Heart right ventricle (tissue), 16 donors: ENCODE measurements around the gene RBFOX2. TPM values are rescaled to one million over a fixed set of nuclear protein-coding genes. Genes with fewer than 3 reads are reported as not detected.

Experiments used
- ATAC-seq, 8 donors: fragments of 200-7000 bp; cut with Tn5 transposase; one replicate each; pipeline ENCODE4 v1.9.1; 2020; ENCODE audit warnings: mild to moderate bottlenecking in 8 of 8, moderate library complexity in 8 of 8, moderate number of reproducible peaks in 1 of 8
- DNase-seq, 2 donors: peaks; one replicate each; pipeline ENCODE4 v3.0.0-alpha.2; 2020
- H3K27ac ChIP-seq, 10 donors: fragments of 200-600 bp; sonication (generic) in 2 of 10; one replicate each; pipeline versions ENCODE4 v1.5.0 to v1.8.0; 2020 to 2022; ENCODE audit warnings: mild to moderate bottlenecking in 3 of 10
- H3K27me3 ChIP-seq, 7 donors: fragments of 200-600 bp; one replicate each; pipeline ENCODE4 v1.8.0; 2021 to 2022; ENCODE audit warnings: mild to moderate bottlenecking in 2 of 7
- H3K36me3 ChIP-seq, 9 donors: fragments of 200-600 bp; sonication (generic) in 1 of 9; one replicate each; pipeline versions ENCODE4 v1.5.0 to v1.8.0; 2020 to 2022; ENCODE audit warnings: mild to moderate bottlenecking in 2 of 9
- H3K4me1 ChIP-seq, 9 donors: fragments of 200-600 bp; sonication (generic) in 1 of 9; one replicate each; pipeline versions ENCODE4 v1.5.0 to v1.8.0; 2020 to 2022; ENCODE audit warnings: mild to moderate bottlenecking in 4 of 9
- H3K4me3 ChIP-seq, 10 donors: fragments of 200-600 bp; sonication (generic) in 2 of 10; one replicate each; pipeline versions ENCODE4 v1.5.0 to v1.8.0; 2020 to 2022; ENCODE audit warnings: mild to moderate bottlenecking in 7 of 10, moderate library complexity in 2 of 10
- H3K9me3 ChIP-seq, 11 donors: fragments of 200-600 bp in 10 of 11; sonication (generic) in 2 of 11; one replicate each; pipeline versions ENCODE4 v1.5.0 to v1.8.0; 2013 to 2022; ENCODE audit warnings: mild to moderate bottlenecking in 2 of 11, control low read depth in 1 of 11, moderate library complexity in 1 of 11
- CTCF ChIP-seq, 9 donors: fragments of 200-600 bp; sonication (generic) in 2 of 9; IDR thresholded peaks; one replicate each; pipeline versions ENCODE4 v1.5.0 to v1.8.0; 2021 to 2022; ENCODE audit warnings: antibody characterized with exemption in 9 of 9, mild to moderate bottlenecking in 5 of 9, moderate library complexity in 1 of 9
- WGBS, 2 donors: extraction: QIAGEN DNeasy Blood & Tissue Kit; methylation state at CpG; one replicate each; pipeline ENCODE4 v1.1.7; 2013; ENCODE audit warnings: inconsistent platforms in 1 of 2; 5-methylcytosine and 5-hydroxymethylcytosine counted together
- intact Hi-C, 10 donors: fragments of 100-400 bp; cut with DNase I; formaldehyde crosslinking; loops; one replicate each; pipeline versions ENCODE4 v1.11.1 to v1.14.2; 2022
- polyA plus RNA-seq, 2 donors: library from polyadenylated mRNA; stranded (reverse); fragments of 200-250 nt; gene quantifications; one replicate each; pipeline ENCODE4 v1.2.3, GENCODE V29; 2013
- total RNA-seq, 10 donors: library from RNA; stranded (reverse); fragmentation: NEBNext Ultra II Directional in 3 of 10; extraction: Animal tissue kit (Norgen Biotek cat#: 25700) in 3 of 10; gene quantifications; one replicate each; pipeline versions ENCODE4 v1.2.1 to v1.2.4, GENCODE V29; 2021 to 2023
- donor health status: Arrhythmogenic right ventricular cardiomyopathy.
- donor health status: ischemic (EF 13 %, LVEDD 7.1; RV severe dilation, severe dysfunction).
- donor health status: healthy with polysubstance abuse.
- donor health status: DM: no; HTN: yes; CAD: no.
- donor health status: DM: no; HTN: no; CAD: no.
- donor health status: ischemic (EF 25% LVEDD 6.9; RV normal size, moderate dysfunction).
- donor health status: ischemic (EF 25% LVEDD 5.7; RV mildly dilated, moderate dysfunction).
- donor health status: healthy.
- donor health status: DM: yes; HTN: yes; CAD: no.
- donor health status: Ischemic cardiomyopathy.
- donor health status: ischemic (EF 35%, LVEDD 5.7; RV mildly dilated, moderate dysfunction).
- donor health status: nonischemic (EF 11% LVEDD 7.7; RV severe dilation, severe dysfunction).
- donor health status: DM: yes; HTN: yes; CAD: no.
- donor health status: PGD.
- donor health status: ischemic (EF 29% LVEDD 5.4; RV normal size, mild dysfunction).
- donor health status: nonischemic (EF 23%, LVEDD 6.1; RV moderate dilation, normal function).

Gene RBFOX2
- total and polyA plus RNA-seq, 12 donors = 18.0 to 105 (median 90.4) TPM

DNA sequence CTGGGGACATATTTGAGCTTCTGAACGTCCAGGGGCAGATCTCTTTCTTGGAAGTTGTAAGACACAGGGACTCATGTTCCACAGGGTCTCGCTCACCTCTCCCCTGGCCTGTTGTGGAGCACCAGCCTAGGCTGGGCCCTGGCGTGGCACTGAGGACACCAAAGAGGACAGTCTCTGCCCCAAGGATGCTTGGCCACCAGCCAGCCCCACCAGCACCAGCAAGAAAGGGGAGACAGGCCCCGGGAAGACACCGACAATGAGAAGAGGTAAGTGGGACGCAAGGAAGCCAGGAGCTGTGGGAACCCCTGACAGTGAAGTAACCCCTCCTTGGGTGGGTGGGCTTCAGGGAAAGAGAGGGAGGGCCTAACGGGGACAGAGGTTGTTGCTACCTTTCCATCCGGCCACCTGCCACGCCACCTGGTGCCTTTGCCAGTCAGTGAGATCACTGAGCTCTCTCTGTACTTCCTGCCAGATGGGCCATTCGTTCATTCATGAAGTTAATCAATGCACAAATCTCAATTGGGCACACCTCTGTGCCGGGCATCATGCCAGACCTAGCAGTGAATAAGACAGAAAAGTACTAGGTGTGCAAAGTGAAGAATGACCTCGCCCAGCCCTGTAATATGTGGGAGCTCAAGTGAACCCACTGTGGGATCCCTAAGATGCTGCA, 299.9 kb downstream of the RBFOX2 start:
- no peak overlapping the region for H3K4me3 ChIP-seq
- TF ChIP-seq CTCF (IDR thresholded peaks at IDR 0.05) = no peak
- no peaks in the 10 kb centered on the region for H3K27me3 ChIP-seq
- WGBS, 2 donors = 84 to 92% methylated on average over 12 of the region's 12 CpGs
- no peaks in the 10 kb centered on the region for H3K36me3 ChIP-seq
- no peak overlapping the region for H3K27ac ChIP-seq
- DNase-seq = no peak
- peaks cover 0 to 9% (median 0%) of the 10 kb centered on the region in 9 donors for H3K4me1 ChIP-seq
- no peak for ATAC-seq
- intact Hi-C loops = no loop called here
- H3K9me3 ChIP-seq = no peaks in the 10 kb centered on the region

DNA sequence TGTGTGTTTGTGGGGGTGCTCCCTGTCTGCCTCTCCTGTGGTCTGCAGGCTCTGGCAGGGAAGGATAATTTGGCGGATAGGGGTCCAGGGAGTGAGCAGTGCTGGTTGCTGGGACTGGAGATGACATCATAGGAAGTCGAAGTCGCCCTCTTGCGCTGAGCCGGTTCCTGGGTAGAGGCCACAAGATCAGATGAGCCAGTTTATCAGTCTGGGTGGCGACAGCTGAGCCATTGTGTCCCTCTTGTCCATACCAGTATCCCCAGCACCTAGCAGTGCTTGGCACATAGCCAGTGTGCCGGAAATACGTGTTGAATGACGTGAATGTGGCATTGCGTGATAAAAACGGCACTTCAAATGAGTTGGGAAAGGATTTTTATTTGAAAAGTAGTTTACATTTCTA, 301.2 kb downstream of the RBFOX2 start:
- no peaks in the 10 kb centered on the region for H3K36me3 ChIP-seq
- H3K27me3 ChIP-seq = no peaks in the 10 kb centered on the region
- H3K4me3 ChIP-seq = no peak overlapping the region
- peak in 2 of 9 donors; percentile 10 to 17 for TF ChIP-seq CTCF (IDR thresholded peaks at IDR 0.05)
- DNase-seq (no peak), ATAC-seq (peak in 2 of 8 donors; percentile 50 to 55)
- no peak overlapping the region for H3K27ac ChIP-seq
- WGBS, 2 donors = 35 to 41% methylated on average over 11 of the region's 11 CpGs
- intact Hi-C loops = no loop called here
- no peaks in the 10 kb centered on the region for H3K4me1 ChIP-seq
- no peaks in the 10 kb centered on the region for H3K9me3 ChIP-seq

DNA sequence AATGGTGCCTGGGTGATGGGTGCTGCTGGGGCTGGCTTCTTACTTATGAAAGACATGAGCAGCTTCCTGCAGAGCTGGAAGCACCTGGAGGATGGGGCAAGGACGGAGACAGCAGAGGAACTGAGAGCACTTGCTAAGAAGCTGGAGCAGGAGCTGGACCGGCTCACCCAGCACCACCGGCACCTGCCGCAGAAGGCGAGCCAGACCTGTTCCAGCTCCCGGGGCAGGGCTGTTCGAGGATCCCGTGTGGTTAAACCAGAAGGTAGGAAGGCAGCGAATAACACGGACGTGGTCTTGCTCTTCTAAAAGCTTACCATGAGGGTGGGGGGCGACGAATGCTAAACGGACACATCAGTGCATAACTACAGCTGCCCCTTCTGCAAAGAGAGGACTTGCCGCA, 301.7 kb downstream of the RBFOX2 start:
- intact Hi-C loops = no loop called here
- H3K9me3 ChIP-seq = no peaks in the 10 kb centered on the region
- H3K4me1 ChIP-seq = no peaks in the 10 kb centered on the region
- H3K27me3 ChIP-seq = no peaks in the 10 kb centered on the region
- no peak overlapping the region for H3K27ac ChIP-seq
- no peak overlapping the region for H3K4me3 ChIP-seq
- ATAC-seq = no peak
- no peak for TF ChIP-seq CTCF (IDR thresholded peaks at IDR 0.05)
- 85 to 91% methylated on average over 15 of the region's 15 CpGs for WGBS, 2 donors
- no peak for DNase-seq
- H3K36me3 ChIP-seq = no peaks in the 10 kb centered on the region

GRCh38 chr22:35726398-35726797, 302.2 kb downstream of the RBFOX2 start:
- ATAC-seq = no peak
- no peaks in the 10 kb centered on the region for H3K36me3 ChIP-seq
- no peaks in the 10 kb centered on the region for H3K27me3 ChIP-seq
- TF ChIP-seq CTCF (IDR thresholded peaks at IDR 0.05) = no peak
- no peak overlapping the region for H3K27ac ChIP-seq
- intact Hi-C loops = no loop called here
- H3K4me3 ChIP-seq = no peak overlapping the region
- H3K4me1 ChIP-seq = no peaks in the 10 kb centered on the region
- H3K9me3 ChIP-seq = no peaks in the 10 kb centered on the region
- 82 to 92% methylated on average over 6 of the region's 6 CpGs for WGBS, 2 donors
- no peak for DNase-seq
